Adrenal gland (tissue), 5 donors: ENCODE measurements around the gene KCNIP3.

Experiments
- POLR2A ChIP-seq, 2 donors: fragments of 450-650 bp; IDR thresholded peaks; one replicate each; pipeline ENCODE4 v1.6.1; 2017; ENCODE audit warnings: antibody characterized with exemption in 2 of 2, mild to moderate bottlenecking in 2 of 2, moderate library complexity in 1 of 2
- TF ChIP-seq, protein P1 (sequence below), 6 experiments: fragments of 450-650 bp in 4 of 6; fragments of 200-600 bp in 2 of 6; sonication (generic) in 1 of 6; IDR thresholded peaks; 1 replicate in 5 of 6; 2 replicates in 1 of 6; pipeline versions ENCODE4 v1.5.1 to v1.8.0; 2016 to 2021; ENCODE audit warnings: antibody characterized with exemption in 6 of 6, mild to moderate bottlenecking in 2 of 6, moderate library complexity in 1 of 6
- donor health status: DM: no; HTN: no; CAD: no.

- TF ChIP-seq, protein P1, sequence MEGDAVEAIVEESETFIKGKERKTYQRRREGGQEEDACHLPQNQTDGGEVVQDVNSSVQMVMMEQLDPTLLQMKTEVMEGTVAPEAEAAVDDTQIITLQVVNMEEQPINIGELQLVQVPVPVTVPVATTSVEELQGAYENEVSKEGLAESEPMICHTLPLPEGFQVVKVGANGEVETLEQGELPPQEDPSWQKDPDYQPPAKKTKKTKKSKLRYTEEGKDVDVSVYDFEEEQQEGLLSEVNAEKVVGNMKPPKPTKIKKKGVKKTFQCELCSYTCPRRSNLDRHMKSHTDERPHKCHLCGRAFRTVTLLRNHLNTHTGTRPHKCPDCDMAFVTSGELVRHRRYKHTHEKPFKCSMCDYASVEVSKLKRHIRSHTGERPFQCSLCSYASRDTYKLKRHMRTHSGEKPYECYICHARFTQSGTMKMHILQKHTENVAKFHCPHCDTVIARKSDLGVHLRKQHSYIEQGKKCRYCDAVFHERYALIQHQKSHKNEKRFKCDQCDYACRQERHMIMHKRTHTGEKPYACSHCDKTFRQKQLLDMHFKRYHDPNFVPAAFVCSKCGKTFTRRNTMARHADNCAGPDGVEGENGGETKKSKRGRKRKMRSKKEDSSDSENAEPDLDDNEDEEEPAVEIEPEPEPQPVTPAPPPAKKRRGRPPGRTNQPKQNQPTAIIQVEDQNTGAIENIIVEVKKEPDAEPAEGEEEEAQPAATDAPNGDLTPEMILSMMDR (IDR thresholded peaks at IDR 0.05): no peak
- TF ChIP-seq POLR2A (IDR thresholded peaks at IDR 0.05): no peak
Measured at GRCh38 chr2:95374451-95374920, 77.3 kb downstream of the KCNIP3 start.
